KBM-7 (cell line): ENCODE results near the gene LRRC3C.
"Not testable (repeated sequence)": the region's sequence is repeated elsewhere in the genome, so short reads cannot be mapped to it uniquely, and the experiment has no call there.

Experiments used
- DNase-seq: peaks from one replicate; pipeline ENCODE4 v3.0.0-alpha.2; 2015
- in situ Hi-C: fragments of 300-500 bp; cut with MboI; formaldehyde crosslinking; loops from 2 replicates; pipeline ENCODE4 v1.14.3; 2020; ENCODE audit warnings: low sequenced_read_pairs, low pct_unique_long_range_greater_than_20kb, mixed read lengths

Gene LRRC3C

DNA sequence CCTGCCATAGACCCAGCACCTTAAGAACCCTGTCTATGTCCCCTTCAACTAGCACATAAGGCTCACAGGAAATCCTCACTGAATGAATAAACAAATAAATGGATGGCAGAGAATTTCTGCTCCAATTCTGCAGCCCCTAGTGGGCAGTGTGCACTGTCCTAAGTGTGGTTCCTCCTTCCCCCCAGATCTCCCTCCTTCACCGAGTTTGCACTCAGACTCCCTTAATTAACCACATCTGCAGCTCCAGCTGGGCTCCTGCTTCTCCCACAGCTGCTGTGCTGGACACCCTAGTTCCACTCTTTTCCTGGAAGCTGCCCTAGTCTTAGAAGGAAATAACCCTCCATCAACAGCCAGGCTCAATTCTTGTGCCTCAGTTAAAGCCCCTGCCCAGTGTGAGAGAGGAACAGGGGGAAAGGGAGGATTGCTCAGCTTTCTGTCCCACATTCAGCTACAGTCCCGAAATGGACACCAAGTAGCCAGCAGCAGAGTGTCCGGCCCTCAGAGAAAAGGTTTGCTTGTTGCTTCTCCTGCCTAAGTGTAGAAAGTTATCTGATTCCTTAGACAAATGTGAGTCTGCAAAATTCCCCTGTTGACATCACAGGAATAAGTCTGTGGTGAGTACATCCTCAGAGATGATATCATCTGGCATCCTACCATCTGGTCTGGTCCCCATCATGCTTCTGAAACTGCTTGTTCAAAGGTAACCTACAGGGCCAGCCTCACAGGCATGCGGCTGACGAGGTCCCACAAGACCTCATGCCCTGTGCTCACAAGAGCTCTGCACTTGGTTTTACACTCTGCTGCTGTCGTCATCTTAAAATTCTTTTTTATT lies 12.3 kb downstream of the LRRC3C start:
- in situ Hi-C loops: no loop called here
- peak; percentile 72 for DNase-seq

- no peak for DNase-seq
- in situ Hi-C loops: no loop called here
Measured at GRCh38 chr17:39943702-39944392, 16.3 kb downstream of the LRRC3C start.

GRCh38 chr17:39944393-39944711 lies 16.8 kb downstream of the LRRC3C start:
- in situ Hi-C loops: no loop called here
- DNase-seq: no peak

GRCh38 chr17:39946551-39947330 lies 19.2 kb downstream of the LRRC3C start:
- in situ Hi-C loops: no loop called here

DNA sequence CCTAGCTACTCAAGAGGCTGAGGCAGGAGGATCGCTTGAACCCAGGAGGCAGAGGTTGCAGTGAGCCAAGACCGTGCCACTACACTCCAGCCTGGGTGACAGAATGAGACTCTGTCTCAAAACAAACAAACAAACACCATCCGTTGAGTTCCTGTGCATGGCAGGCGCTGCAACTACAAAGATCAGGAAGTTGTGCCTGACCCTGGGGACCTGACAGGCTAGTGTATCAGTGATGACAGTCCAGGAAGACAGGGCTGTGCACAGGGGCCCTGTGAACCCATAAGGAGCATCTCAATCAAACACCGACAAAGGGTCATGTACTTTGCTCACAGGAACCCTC lies 20.9 kb downstream of the LRRC3C start:
- in situ Hi-C loops, DNase-seq: not testable (repeated sequence)

More at GRCh38 chr17:39946551-39947330, 19.2 kb downstream of the LRRC3C start:
- DNase-seq: no peak

DNA sequence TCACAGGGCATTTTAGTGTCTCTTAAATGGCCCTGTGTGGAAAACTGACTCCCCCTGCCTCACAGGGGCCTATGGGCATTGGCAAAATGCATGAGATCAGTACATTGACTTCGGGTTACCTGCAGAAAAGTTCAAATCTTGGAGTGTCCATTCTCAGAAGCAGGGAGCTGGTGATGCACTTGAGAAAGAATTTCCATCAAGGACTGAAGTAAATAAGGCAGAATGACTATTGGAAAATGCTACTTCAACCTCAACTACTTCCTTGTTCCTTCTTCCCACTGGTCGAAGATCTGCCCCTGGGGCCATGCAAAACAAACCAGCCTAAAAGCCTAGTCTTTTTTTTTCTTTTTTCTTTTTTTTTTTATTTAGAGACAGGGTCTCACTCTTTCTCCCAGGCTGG lies 21.5 kb downstream of the LRRC3C start:
- in situ Hi-C loops: no loop called here

GRCh38 chr17:39950871-39951348 lies 23.4 kb downstream of the LRRC3C start:
- no peak for DNase-seq
- in situ Hi-C loops: no loop called here

More for the DNA sequence above, 21.5 kb downstream of the LRRC3C start:
- DNase-seq: no peak

- in situ Hi-C loops: no loop called here
- DNase-seq: no peak
Measured at GRCh38 chr17:39951924-39952679, 24.6 kb downstream of the LRRC3C start.

DNA sequence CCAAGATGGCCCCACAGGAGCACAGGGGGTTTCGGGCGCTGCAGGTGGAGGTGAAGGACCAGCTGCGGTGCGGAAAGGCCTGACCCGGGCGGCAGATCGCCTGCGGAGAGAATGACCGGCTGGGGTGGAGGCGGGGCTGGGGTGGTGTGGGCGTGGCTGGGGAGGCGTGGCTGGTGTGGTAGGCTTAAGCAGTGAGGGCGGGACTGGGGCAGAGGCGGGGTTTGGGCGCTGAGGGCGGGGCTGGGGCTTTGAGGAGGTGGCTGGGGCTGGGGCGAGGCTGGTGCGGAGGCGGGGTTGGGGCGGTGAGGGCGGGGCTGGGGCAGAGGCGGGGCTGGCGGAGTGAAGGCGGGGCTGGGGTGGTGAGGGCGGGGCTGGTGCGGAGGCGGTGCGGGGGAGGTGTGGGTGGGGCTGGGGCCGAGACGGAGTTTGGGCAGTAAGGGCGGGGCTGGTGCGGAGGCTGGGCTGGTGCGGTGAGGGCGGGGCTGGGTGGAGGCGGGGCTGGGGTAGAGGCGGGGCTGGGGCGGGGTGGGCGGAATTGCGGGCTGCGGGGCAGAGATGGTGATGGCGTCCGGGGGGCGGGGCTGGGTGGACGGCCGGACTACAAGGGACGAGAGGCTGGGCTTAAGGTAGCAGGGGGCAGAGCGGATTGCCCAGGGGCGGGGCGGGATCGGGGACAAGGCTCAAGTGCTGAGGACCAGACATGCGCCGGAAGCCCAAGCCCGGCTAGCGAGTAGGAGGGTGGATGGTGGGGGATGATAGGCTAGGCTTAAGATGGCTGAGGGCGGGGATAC lies 25.3 kb downstream of the LRRC3C start:
- DNase-seq: peak; percentile 78

GRCh38 chr17:39953471-39953888 lies 25.9 kb downstream of the LRRC3C start:
- DNase-seq: no peak
- in situ Hi-C loops: no loop called here

More for the DNA sequence above, 25.3 kb downstream of the LRRC3C start:
- in situ Hi-C loops: no loop called here

DNA sequence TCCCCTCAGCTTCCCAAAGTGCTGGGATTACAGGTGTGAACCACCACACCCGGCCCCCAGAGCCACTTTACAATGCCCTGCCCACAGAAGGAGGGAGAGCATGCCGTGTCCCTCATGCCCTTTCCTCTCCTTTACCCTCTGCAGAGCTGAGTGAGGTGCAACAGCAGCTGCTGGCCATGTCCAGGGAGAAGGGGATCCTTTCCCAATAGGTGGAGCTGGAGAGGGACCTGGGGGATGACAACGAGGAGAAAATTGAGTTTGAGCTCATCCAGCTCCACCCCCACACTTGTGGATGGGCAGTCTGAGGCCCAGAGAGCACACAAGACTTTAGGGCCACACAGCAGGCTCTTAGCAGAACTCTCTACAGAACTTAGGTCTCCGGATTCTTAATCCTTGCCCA lies 27.3 kb downstream of the LRRC3C start:
- in situ Hi-C loops: no loop called here

DNA sequence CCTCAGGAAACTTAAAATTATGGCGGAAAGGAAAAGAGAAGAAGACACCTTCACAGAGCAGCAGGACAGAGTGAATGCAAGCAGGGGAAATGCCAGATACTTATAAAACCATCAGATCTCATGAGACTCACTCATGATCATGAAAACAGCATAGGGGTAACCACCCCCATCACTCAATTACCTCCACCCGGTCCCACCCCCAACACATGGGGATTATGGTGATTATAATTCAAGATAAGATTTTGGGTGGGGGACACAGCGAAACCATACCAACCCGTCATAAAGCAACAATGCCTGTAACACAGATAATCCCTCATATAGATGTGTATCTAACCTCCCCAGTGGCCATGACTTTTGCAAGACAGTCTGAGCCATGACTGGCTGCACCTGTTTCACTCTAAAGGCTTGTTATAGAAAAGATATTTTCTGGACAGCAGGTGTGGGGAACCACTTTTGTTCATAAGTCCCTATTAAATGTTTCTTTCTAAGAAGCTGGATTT lies 28.2 kb downstream of the LRRC3C start:
- no peak for DNase-seq
- in situ Hi-C loops: no loop called here

More for the DNA sequence above, 27.3 kb downstream of the LRRC3C start:
- DNase-seq: no peak

GRCh38 chr17:39960524-39961041 lies 33.1 kb downstream of the LRRC3C start:
- no peak for DNase-seq
- in situ Hi-C loops: no loop called here

- in situ Hi-C loops: no loop called here
- DNase-seq: no peak
Measured at GRCh38 chr17:39962642-39963220, 35.2 kb downstream of the LRRC3C start, which contains the start of gene GSDMA. Gene GSDMA, plus strand, starts transcription at chr17:39963004. Its CDS starts 2,684 bp downstream, at chr17:39965688.

DNA sequence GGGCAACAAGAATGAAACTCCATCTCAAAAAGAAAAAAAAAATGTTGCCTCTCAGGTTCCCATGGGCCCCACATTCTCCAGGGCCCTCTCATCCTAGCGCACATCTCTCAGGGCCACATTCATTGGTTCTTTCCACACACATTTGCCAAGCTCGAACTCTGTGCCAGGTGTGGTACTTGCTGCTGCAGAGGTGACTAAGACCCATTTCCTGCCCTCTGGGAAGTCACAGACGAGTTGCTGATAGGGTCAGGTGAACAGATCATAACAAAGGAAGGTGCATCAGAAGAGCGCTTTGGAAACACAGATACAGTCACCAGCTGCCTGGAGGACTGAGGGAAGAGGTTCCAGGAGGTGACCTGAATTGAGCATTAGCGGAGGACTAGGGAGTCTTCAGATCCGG lies 36.3 kb downstream of the LRRC3C start:
- in situ Hi-C loops: no loop called here
- DNase-seq: no peak

DNA sequence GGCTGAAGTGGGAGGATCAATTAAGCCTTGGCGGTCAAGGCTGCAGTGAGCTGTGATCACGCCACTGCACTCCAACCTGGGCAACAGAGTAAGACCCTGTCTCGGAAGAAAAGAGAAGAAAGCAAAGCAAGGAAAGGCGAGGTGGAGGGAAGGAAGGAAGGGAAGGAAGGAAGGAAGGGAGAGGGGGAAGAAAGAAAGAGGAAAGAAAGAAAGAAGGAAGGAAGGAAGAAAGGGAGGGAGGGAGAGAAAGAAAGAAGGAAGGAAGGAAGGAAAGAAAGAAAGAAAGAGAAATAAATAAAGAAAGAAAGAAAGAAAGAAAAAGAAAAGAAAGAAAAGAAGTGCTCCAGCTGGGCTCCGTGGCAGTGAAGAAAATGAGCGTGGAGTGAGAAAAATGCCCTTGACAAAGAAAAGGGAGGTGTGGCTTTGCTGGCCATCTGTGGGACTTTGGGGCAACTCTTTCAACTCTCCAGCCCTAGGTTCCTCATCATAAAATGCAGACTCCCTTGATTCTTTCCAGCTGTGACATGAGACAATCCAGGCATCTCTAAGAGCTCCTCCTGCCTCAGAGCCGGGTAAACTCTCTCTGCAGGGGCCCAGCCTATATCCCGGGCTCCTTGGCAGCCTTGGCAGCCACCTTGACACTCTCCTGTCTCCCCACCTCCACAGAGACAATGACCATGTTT lies 37.6 kb downstream of the LRRC3C start:
- in situ Hi-C loops: no loop called here
- no peak for DNase-seq

GRCh38 chr17:39966771-39967170 lies 39.2 kb downstream of the LRRC3C start:
- in situ Hi-C loops: no loop called here
- no peak for DNase-seq
